ENCODE data around the gene GALNT7. TPM values are rescaled to one million over a fixed set of nuclear protein-coding genes. Genes with fewer than 3 reads are reported as not detected.

The GALNT7 gene
- total and polyA plus RNA-seq, 2 experiments from 2014 or later, result 12.9 to 14.1 TPM

DNA sequence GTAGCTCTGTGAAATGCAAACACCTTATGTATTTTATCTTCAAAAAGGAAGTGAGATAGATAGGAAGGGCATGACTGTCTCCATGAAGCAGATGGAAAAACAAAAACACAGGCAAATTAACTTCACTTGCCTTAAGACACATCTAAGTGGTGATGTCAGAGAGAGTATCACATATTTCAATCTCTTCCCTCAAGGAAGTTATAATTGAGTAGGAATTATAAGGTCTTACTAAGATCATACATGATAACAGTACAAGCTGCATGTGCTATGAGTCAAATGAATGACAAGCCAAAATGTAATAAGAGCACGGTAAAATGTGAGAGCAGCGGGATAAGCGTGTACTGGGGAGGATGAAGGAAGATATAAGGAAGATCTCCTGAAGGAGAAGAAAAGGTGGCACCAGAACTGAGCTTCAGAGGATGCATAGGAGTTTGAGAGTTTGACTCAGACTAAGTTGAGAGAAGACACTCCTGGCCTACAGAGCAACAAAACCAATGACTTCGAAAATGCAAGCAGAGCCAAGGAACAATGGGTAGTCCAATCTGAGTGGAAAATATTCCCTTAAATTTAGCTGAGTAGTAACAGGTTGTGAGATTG is 43.3 kb upstream of the GALNT7 start:
- Histone ChIP-seq H3K27me3 (no peaks in the 10 kb centered on the region), H3K36me3 (no peaks in the 10 kb centered on the region), H3K27ac (no peak overlapping the region), H3K4me3 (no peak overlapping the region), H3K4me1 (ENCODE audit: low read depth) (peaks cover 6% of the 10 kb centered on the region), H3K9me3 (ENCODE audit: low read depth) (no peaks in the 10 kb centered on the region)
- DNase-seq (ENCODE audit: low read depth in 1 of 2, low spot score in 1 of 2), result no peak
- TF ChIP-seq, protein P1, sequence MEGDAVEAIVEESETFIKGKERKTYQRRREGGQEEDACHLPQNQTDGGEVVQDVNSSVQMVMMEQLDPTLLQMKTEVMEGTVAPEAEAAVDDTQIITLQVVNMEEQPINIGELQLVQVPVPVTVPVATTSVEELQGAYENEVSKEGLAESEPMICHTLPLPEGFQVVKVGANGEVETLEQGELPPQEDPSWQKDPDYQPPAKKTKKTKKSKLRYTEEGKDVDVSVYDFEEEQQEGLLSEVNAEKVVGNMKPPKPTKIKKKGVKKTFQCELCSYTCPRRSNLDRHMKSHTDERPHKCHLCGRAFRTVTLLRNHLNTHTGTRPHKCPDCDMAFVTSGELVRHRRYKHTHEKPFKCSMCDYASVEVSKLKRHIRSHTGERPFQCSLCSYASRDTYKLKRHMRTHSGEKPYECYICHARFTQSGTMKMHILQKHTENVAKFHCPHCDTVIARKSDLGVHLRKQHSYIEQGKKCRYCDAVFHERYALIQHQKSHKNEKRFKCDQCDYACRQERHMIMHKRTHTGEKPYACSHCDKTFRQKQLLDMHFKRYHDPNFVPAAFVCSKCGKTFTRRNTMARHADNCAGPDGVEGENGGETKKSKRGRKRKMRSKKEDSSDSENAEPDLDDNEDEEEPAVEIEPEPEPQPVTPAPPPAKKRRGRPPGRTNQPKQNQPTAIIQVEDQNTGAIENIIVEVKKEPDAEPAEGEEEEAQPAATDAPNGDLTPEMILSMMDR (IDR thresholded peaks at IDR 0.05; ENCODE audit: low read depth, low read length), result no peak

DNA sequence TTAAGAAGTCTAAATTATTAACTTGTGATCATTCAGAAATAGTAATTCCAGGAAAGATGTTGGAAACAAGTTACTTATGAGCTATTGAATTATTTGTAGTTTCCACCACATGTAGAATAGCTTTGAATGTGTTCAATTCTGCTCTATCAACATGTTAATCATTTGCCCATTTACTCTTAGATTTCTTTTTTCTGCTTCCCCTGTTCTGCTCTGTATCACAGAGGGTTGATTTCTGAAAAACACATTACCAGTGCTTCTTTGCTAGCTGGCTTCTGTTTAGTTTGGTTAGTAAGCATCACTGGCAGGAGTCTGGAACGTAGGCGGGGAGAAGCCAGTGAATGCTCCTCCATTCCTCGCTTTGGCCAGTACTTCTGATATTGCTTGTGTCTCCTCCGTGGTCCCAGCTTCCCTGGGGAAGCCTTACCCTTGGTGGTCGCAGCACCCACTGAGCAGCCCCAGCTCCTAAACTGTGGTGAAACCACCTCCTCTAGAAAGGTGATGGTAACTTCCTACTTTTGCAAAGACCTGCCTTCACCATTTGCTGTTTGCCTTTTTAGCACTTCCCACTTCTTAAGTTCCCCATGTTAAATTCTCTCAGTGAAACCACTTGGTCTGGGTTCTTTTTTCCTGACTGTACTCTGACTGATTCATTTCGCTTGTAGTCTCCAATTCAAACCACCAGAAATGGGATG is 40.3 kb upstream of the GALNT7 start:
- no peaks in the 10 kb centered on the region for H3K4me1 ChIP-seq (ENCODE audit: low read depth)
- no peaks in the 10 kb centered on the region for H3K36me3 ChIP-seq
- H3K4me3 ChIP-seq, result no peak overlapping the region
- TF ChIP-seq, protein P1 (IDR thresholded peaks at IDR 0.05; ENCODE audit: low read depth, low read length), result no peak
- no peaks in the 10 kb centered on the region for H3K9me3 ChIP-seq (ENCODE audit: low read depth)
- DNase-seq (ENCODE audit: low read depth in 1 of 2, low spot score in 1 of 2), result no peak
- no peak overlapping the region for H3K27ac ChIP-seq
- no peaks in the 10 kb centered on the region for H3K27me3 ChIP-seq

DNA sequence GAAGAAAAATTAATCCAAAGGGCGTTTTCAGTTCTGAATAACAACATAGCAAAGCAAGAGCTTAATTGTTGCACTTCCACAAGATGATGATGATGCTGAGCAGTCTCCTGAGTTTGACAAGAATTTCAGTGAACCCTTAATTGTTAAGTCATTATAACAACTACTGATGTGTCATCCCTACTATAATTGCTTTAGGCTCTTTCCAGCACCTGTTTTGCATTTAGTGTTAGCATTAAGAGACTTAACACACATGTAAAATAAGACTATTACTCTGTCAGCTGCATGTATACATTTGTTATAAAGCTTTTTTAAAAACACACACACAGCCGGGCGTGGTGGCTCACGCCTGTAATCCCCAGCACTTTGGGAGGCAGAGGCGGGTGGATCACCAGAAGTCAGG is 37.9 kb upstream of the GALNT7 start:
- no peak for DNase-seq (ENCODE audit: low read depth in 1 of 2, low spot score in 1 of 2)
- no peak overlapping the region for H3K27ac ChIP-seq
- H3K27me3 ChIP-seq, result no peaks in the 10 kb centered on the region
- no peak overlapping the region for H3K4me3 ChIP-seq
- H3K36me3 ChIP-seq, result no peaks in the 10 kb centered on the region
- H3K9me3 ChIP-seq (ENCODE audit: low read depth), result no peaks in the 10 kb centered on the region
- H3K4me1 ChIP-seq (ENCODE audit: low read depth), result no peaks in the 10 kb centered on the region
- TF ChIP-seq, protein P1 (IDR thresholded peaks at IDR 0.05; ENCODE audit: low read depth, low read length), result no peak

DNA sequence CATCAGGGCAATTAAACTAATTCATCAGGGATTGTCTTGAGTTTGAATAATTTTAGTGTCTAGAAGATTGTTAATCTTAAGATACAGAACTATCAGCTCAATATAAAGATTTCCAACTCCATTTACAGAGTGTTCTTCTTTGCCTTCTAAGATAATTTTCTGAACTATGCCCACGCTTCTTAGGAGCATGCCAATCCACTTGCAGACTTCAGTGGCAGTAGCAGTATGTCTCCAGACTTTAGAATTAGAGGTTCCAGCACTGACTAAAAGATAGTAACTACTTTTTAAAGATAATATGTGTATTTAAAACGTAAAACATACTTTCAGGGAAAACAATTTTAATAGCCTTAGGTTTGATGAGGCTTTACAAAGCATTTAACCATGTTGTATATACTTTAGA is 34.2 kb upstream of the GALNT7 start:
- no peak overlapping the region for H3K4me3 ChIP-seq
- no peak for DNase-seq (ENCODE audit: low read depth in 1 of 2, low spot score in 1 of 2)
- no peaks in the 10 kb centered on the region for H3K4me1 ChIP-seq (ENCODE audit: low read depth)
- H3K36me3 ChIP-seq, result no peaks in the 10 kb centered on the region
- no peaks in the 10 kb centered on the region for H3K27me3 ChIP-seq
- no peak overlapping the region for H3K27ac ChIP-seq
- TF ChIP-seq, protein P1 (IDR thresholded peaks at IDR 0.05; ENCODE audit: low read depth, low read length), result no peak
- H3K9me3 ChIP-seq (ENCODE audit: low read depth), result no peaks in the 10 kb centered on the region

DNA sequence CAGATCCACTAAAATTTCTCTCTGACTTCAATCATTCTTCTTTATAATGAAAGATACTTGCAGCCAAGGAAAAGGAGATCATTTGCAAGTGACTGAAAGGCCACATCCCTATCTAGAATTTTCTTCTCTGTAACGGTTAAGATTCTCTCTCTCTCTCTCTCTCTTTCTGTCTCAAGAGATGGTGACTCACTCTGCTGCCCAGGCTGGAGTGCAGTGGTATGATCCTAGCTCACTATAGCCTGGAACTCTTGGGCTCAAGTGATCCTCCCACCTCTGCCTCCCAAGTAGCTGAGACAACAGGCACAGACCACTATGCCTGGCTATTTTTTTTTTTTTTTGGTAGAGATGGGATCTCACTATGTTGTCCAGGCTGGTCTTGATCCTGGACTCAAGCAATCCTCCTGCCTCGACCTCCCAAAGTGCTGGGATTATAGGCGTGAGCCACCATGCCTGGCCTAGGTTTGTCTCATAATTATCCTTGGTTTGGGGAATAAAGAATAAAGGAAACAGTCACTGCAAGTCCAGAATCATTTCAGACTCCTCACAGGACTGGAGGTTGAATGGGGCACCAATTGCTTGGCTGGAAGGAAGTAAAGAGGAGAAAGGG is 33.3 kb upstream of the GALNT7 start:
- Histone ChIP-seq H3K4me3 (no peak overlapping the region), H3K27ac (no peak overlapping the region), H3K4me1 (ENCODE audit: low read depth) (no peaks in the 10 kb centered on the region), H3K36me3 (no peaks in the 10 kb centered on the region), H3K9me3 (ENCODE audit: low read depth) (no peaks in the 10 kb centered on the region), H3K27me3 (no peaks in the 10 kb centered on the region)
- peak in 1 of 2 donors; percentile 65 for DNase-seq (ENCODE audit: low read depth in 1 of 2, low spot score in 1 of 2)
- TF ChIP-seq, protein P1 (IDR thresholded peaks at IDR 0.05; ENCODE audit: low read depth, low read length), result no peak
